HEK293 (cell line): Measurements from ENCODE around the gene TXNDC11.

Source experiments
- CTCF ChIA-PET: fragments of 350-600 bp; formaldehyde crosslinking; extraction: SDS; loops from one replicate; lab custom pipeline; 2021; ENCODE audit warnings: antibody characterized with exemption; lab: Yijun Ruan, JAX
- POLR2A ChIA-PET: fragments of 300-600 bp; formaldehyde crosslinking; extraction: SDS; loops from one replicate; lab custom pipeline; 2020; ENCODE audit warnings: antibody characterized with exemption, inconsistent platforms; lab: Yijun Ruan, JAX
- H3K27ac ChIP-seq: fragments of 200-500 bp; sonication (Bioruptor generic); 2 replicates; pipeline ENCODE4 v1.5.1; 2014; ENCODE audit warnings: low read depth, low read length, control low read depth, inconsistent platforms; ENCODE audit errors: extremely low read depth
- H3K36me3 ChIP-seq, 2 experiments: fragments of 200-500 bp in 1 of 2; sonication (Bioruptor generic) in 1 of 2; 1 replicate in 1 of 2; 2 replicates in 1 of 2; pipeline ENCODE4 v1.5.1; 2014 to 2017; ENCODE audit warnings: inconsistent platforms in 2 of 2, low read length in 2 of 2; ENCODE audit not compliant: control insufficient read depth in 2 of 2, insufficient read depth in 1 of 2
- H3K4me1 ChIP-seq: fragments of 200-500 bp; sonication (Bioruptor generic); 2 replicates; pipeline ENCODE4 v1.5.1; 2014; ENCODE audit warnings: mild to moderate bottlenecking, low read length, inconsistent platforms; ENCODE audit not compliant: control insufficient read depth, insufficient read depth
- H3K4me3 ChIP-seq: 2 replicates; pipeline ENCODE4 v1.5.1; 2011; ENCODE audit warnings: low read depth, mild to moderate bottlenecking, control low read depth, low read length, moderate library complexity
- H3K9me3 ChIP-seq: fragments of 200-500 bp; sonication (Bioruptor generic); 2 replicates; pipeline ENCODE4 v1.5.1; 2014; ENCODE audit warnings: low read depth, low read length, inconsistent platforms; ENCODE audit not compliant: control insufficient read depth, insufficient read depth
- GLI4 ChIP-seq: fragments of 450-650 bp; formaldehyde crosslinking; IDR thresholded peaks from 2 replicates; pipeline ENCODE4 v1.5.1; 2016; ENCODE audit warnings: missing biosample characterization, missing genetic modification characterization
- HOXC10 ChIP-seq: sonication (generic); formaldehyde crosslinking; IDR thresholded peaks from 2 replicates; pipeline ENCODE4 v1.8.1; 2023; ENCODE audit warnings: mild to moderate bottlenecking, missing genetic modification reagents
- HOXD13 ChIP-seq: sonication (generic); formaldehyde crosslinking; IDR thresholded peaks from 2 replicates; pipeline ENCODE4 v1.8.0; 2022; ENCODE audit warnings: missing genetic modification reagents, borderline replicate concordance
- REST ChIP-seq: fragments of 450-650 bp; formaldehyde crosslinking; IDR thresholded peaks from 2 replicates; pipeline ENCODE4 v1.5.1; 2016; ENCODE audit warnings: missing biosample characterization, missing genetic modification characterization
- SETDB1 ChIP-seq: IDR thresholded peaks from one replicate; pipeline ENCODE4 v1.6.1; 2017; ENCODE audit warnings: mild to moderate bottlenecking, low read length, moderate library complexity, mixed read lengths; ENCODE audit not compliant: insufficient read length
- ZEB2 ChIP-seq: fragments of 450-650 bp; formaldehyde crosslinking; IDR thresholded peaks from 2 replicates; pipeline ENCODE4 v1.5.1; 2016; ENCODE audit warnings: missing biosample characterization, missing genetic modification characterization
- ZNF10 ChIP-seq: fragments of 450-650 bp; formaldehyde crosslinking; IDR thresholded peaks from 2 replicates; pipeline ENCODE4 v1.5.1; 2017; ENCODE audit warnings: missing biosample characterization, missing genetic modification characterization
- ZNF132 ChIP-seq: fragments of 450-650 bp; formaldehyde crosslinking; IDR thresholded peaks from 2 replicates; pipeline ENCODE4 v1.5.1; 2017; ENCODE audit warnings: missing biosample characterization, missing genetic modification characterization, borderline replicate concordance
- ZNF133 ChIP-seq: fragments of 450-650 bp; formaldehyde crosslinking; IDR thresholded peaks from 2 replicates; pipeline ENCODE4 v1.5.1; 2016; ENCODE audit warnings: missing biosample characterization, missing genetic modification characterization
- ZNF18 ChIP-seq: fragments of 450-650 bp; formaldehyde crosslinking; IDR thresholded peaks from 2 replicates; pipeline ENCODE4 v1.5.1; 2016; ENCODE audit warnings: missing biosample characterization, missing genetic modification characterization
- ZNF2 ChIP-seq: fragments of 450-650 bp; formaldehyde crosslinking; IDR thresholded peaks from 2 replicates; pipeline ENCODE4 v1.5.1; 2016; ENCODE audit warnings: missing biosample characterization, missing genetic modification characterization
- ZNF223 ChIP-seq: fragments of 450-650 bp; formaldehyde crosslinking; IDR thresholded peaks from 2 replicates; pipeline ENCODE4 v1.5.1; 2016; ENCODE audit warnings: missing biosample characterization, missing genetic modification characterization
- ZNF274 ChIP-seq, 2 experiments: fragments of 200-500 bp in 1 of 2; fragments of 450-650 bp in 1 of 2; sonication (Bioruptor generic) in 1 of 2; formaldehyde crosslinking in 1 of 2; IDR thresholded peaks; 2 replicates each; pipeline versions ENCODE4 v1.5.1 to v1.6.1; 2014 to 2016; ENCODE audit warnings: borderline replicate concordance in 1 of 2, inconsistent platforms in 1 of 2, low read length in 1 of 2, missing biosample characterization in 1 of 2, missing genetic modification characterization in 1 of 2
- ZNF302 ChIP-seq: fragments of 450-650 bp; formaldehyde crosslinking; IDR thresholded peaks from 2 replicates; pipeline ENCODE4 v1.5.1; 2016; ENCODE audit warnings: missing biosample characterization, missing genetic modification characterization, low read depth
- ZNF354C ChIP-seq: fragments of 450-650 bp; formaldehyde crosslinking; IDR thresholded peaks from 2 replicates; pipeline ENCODE4 v1.5.1; 2016; ENCODE audit warnings: missing biosample characterization, missing genetic modification characterization, low read depth, borderline replicate concordance
- ZNF544 ChIP-seq: fragments of 450-650 bp; formaldehyde crosslinking; IDR thresholded peaks from 2 replicates; pipeline ENCODE4 v1.5.0; 2017; ENCODE audit warnings: missing biosample characterization, missing genetic modification characterization
- ZNF555 ChIP-seq: fragments of 450-650 bp; formaldehyde crosslinking; conservative IDR thresholded peaks from 2 replicates; pipeline ENCODE4 v1.5.1; 2017; ENCODE audit warnings: missing biosample characterization, mild to moderate bottlenecking, missing genetic modification characterization, inconsistent platforms
- ZNF561 ChIP-seq: fragments of 450-650 bp; IDR thresholded peaks from 2 replicates; pipeline ENCODE4 v1.5.1; 2018; ENCODE audit warnings: missing biosample characterization, missing genetic modification characterization, borderline replicate concordance
- ZNF639 ChIP-seq: fragments of 450-650 bp; formaldehyde crosslinking; IDR thresholded peaks from 2 replicates; pipeline ENCODE4 v1.5.1; 2016; ENCODE audit warnings: missing biosample characterization, missing genetic modification characterization
- ZNF664 ChIP-seq: fragments of 450-650 bp; formaldehyde crosslinking; IDR thresholded peaks from 2 replicates; pipeline ENCODE4 v1.5.1; 2016; ENCODE audit warnings: missing biosample characterization, missing genetic modification characterization
- ZNF707 ChIP-seq: fragments of 450-650 bp; formaldehyde crosslinking; IDR thresholded peaks from 2 replicates; pipeline ENCODE4 v1.5.1; 2016; ENCODE audit warnings: missing biosample characterization, missing genetic modification characterization
- ZNF830 ChIP-seq: fragments of 450-650 bp; IDR thresholded peaks from 2 replicates; pipeline ENCODE4 v1.5.0; 2018; ENCODE audit warnings: missing biosample characterization, missing genetic modification characterization, low read depth, mild to moderate bottlenecking, moderate library complexity
- ZNF843 ChIP-seq: fragments of 450-650 bp; formaldehyde crosslinking; IDR thresholded peaks from 2 replicates; pipeline ENCODE4 v1.5.1; 2016; ENCODE audit warnings: missing biosample characterization, missing genetic modification characterization
- ZSCAN5A ChIP-seq: fragments of 450-650 bp; formaldehyde crosslinking; IDR thresholded peaks from 2 replicates; pipeline ENCODE4 v1.5.1; 2016; ENCODE audit warnings: missing biosample characterization, missing genetic modification characterization

Gene TXNDC11

GRCh38 chr16:11657556-11657955 is 85.1 kb downstream of the TXNDC11 start:
- ChIA-PET CTCF (no interaction called here), POLR2A (no interaction called here)
- no peaks in the 10 kb centered on the region for H3K4me1 ChIP-seq

GRCh38 chr16:11655655-11656054 is 87.0 kb downstream of the TXNDC11 start:
- TF ChIP-seq ZNF274 (IDR thresholded peaks at IDR 0.05; ENCODE audit: low read length) (no peak), ZNF274 (tag by site-specific recombination; IDR thresholded peaks at IDR 0.05; ENCODE audit: borderline replicate concordance) (no peak), REST (no peak), ZNF544 (tag by site-specific recombination) (no peak), ZNF664 (tag by site-specific recombination) (no peak), ZNF555 (tag by site-specific recombination) (no peak), ZSCAN5A (tag by site-specific recombination) (no peak), ZNF830 (tag by site-specific recombination) (no peak), ZNF10 (tag by site-specific recombination) (no peak), ZNF132 (no peak), ZEB2 (tag by site-specific recombination) (no peak), ZNF561 (tag by site-specific recombination) (no peak), GLI4 (tag by site-specific recombination) (no peak), ZNF354C (tag by site-specific recombination) (no peak), ZNF133 (no peak), SETDB1 (no peak)
- Histone ChIP-seq H3K4me1 (no peaks in the 10 kb centered on the region), H3K27ac (no peak overlapping the region), H3K4me3 (no peak overlapping the region), H3K9me3 (no peaks in the 10 kb centered on the region), H3K36me3 (no peaks in the 10 kb centered on the region)
- ChIA-PET CTCF (interaction anchor here (0.6 kb wide), 2 partner anchors 10 to 28 kb away, joined by 3 read pairs; no protein-coding TSS in a partner anchor), POLR2A (interaction anchor here (0.7 kb wide), 1 partner anchor 212 kb away, joined by 3 read pairs; no protein-coding TSS in a partner anchor)

More at GRCh38 chr16:11657556-11657955, 85.1 kb downstream of the TXNDC11 start:
- TF ChIP-seq ZNF639 (no peak), SETDB1 (no peak), HOXC10 (CRISPR knock-in tag) (no peak), ZNF2 (tag by site-specific recombination) (no peak), ZNF843 (tag by site-specific recombination) (no peak), HOXD13 (CRISPR knock-in tag) (no peak), ZNF223 (tag by site-specific recombination) (no peak), ZNF707 (tag by site-specific recombination) (no peak), ZNF302 (tag by site-specific recombination) (no peak), ZNF18 (tag by site-specific recombination) (no peak)
- TF ChIP-seq, all 188 proteins: peak for 0
- no peaks in the 10 kb centered on the region for H3K9me3 ChIP-seq
- H3K4me3 ChIP-seq: no peak overlapping the region
- H3K27ac ChIP-seq: no peak overlapping the region
- no peaks in the 10 kb centered on the region for H3K36me3 ChIP-seq
